ENCODE measurements around the gene EBLN2. TPM values are rescaled to one million over a fixed set of nuclear protein-coding genes. Genes with fewer than 3 reads are reported as not detected.

Gene EBLN2
- total RNA-seq, 2 donors from 2014 or later, result 3.1 to 4.0 TPM

DNA sequence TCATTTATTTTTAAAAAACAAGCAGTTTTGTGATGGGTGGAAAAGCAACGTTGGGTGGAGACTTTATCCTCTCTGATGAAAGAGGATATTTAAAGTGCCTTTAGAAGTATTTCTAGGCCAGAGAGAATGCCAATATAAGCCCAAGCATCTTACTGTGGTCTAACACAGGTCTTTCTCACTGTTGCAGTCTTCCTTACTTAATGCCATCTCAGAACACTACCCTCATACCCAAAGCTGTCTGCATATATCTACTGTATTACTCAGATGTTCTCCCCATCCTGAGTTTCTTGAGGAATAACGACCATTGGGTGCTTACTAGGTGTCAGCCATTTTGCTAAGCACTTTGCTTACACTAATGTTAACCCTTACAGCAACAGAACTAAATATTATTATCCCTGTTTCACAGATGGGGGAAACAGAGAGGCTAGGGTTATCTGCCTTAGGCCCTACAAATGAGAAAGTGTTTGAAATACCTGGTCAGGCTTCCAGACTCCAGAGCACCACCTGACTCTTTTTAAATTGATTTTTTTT, 29.8 kb upstream of the EBLN2 start:
- H3K9me3 ChIP-seq, result no peaks in the 10 kb centered on the region
- DNase-seq, result no peak

DNA sequence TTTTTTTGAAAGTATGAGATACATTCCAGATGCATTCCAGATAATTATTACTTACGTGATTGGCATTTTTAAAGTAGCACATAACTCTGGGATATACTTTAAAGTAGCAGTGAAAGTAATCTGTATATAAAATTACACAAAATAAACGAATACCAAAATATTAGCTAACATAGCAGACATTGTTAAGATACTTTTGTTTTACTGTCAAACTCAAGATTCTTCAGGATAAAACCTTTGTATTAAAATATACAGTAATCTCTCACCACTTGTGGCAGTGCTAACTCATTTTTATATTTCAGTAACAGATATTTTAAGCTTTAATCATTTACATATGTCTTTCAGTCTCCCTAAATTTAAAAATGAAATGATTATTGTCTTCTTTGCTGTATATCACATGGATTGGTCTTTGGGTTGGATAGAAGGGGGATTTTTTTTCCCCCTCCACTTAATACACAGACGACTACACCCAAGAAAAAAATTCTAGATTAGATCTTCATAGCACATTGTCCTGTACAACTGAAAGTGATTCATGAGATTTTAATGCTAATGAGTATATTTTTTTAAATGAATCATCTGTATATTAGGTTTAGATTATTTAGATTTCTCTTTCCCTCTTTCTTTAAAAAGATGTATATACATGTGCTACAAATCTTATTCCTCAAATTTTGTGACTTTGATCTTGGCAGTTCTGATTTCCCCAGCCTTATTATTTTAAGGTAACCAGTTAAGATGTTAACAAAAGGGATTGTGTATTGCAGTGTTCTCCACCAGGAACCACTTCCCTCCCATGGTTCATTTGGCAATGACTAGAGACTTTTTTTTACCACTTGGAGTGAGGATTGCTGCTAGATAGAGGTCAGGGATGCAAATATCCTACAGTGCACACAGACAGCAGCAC, 24.5 kb upstream of the EBLN2 start:
- TF ChIP-seq, protein P1, sequence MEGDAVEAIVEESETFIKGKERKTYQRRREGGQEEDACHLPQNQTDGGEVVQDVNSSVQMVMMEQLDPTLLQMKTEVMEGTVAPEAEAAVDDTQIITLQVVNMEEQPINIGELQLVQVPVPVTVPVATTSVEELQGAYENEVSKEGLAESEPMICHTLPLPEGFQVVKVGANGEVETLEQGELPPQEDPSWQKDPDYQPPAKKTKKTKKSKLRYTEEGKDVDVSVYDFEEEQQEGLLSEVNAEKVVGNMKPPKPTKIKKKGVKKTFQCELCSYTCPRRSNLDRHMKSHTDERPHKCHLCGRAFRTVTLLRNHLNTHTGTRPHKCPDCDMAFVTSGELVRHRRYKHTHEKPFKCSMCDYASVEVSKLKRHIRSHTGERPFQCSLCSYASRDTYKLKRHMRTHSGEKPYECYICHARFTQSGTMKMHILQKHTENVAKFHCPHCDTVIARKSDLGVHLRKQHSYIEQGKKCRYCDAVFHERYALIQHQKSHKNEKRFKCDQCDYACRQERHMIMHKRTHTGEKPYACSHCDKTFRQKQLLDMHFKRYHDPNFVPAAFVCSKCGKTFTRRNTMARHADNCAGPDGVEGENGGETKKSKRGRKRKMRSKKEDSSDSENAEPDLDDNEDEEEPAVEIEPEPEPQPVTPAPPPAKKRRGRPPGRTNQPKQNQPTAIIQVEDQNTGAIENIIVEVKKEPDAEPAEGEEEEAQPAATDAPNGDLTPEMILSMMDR (IDR thresholded peaks at IDR 0.05), result no peak
- Histone ChIP-seq H3K27ac (no peak overlapping the region), H3K4me1 (peaks cover 9% of the 10 kb centered on the region), H3K9ac (ENCODE audit: low read depth in 2 of 2, low read length in 2 of 2) (no peak overlapping the region), H3K27me3 (no peaks in the 10 kb centered on the region), H3K36me3 (no peaks in the 10 kb centered on the region), H3K4me3 (no peak overlapping the region), H3K9me3 (no peaks in the 10 kb centered on the region)
- intact Hi-C loops (cut with DNase I), result no loop called here
- DNase-seq, result no peak

More for the DNA sequence above, 29.8 kb upstream of the EBLN2 start:
- H3K4me3 ChIP-seq, result no peak overlapping the region
- H3K27ac ChIP-seq, result no peak overlapping the region
- intact Hi-C loops (cut with DNase I), result no loop called here
- H3K36me3 ChIP-seq, result no peaks in the 10 kb centered on the region
- no peaks in the 10 kb centered on the region for H3K27me3 ChIP-seq
- peaks cover 9% of the 10 kb centered on the region for H3K4me1 ChIP-seq
- no peak overlapping the region for H3K9ac ChIP-seq (ENCODE audit: low read depth in 2 of 2, low read length in 2 of 2)
- TF ChIP-seq, protein P1 (IDR thresholded peaks at IDR 0.05), result no peak

DNA sequence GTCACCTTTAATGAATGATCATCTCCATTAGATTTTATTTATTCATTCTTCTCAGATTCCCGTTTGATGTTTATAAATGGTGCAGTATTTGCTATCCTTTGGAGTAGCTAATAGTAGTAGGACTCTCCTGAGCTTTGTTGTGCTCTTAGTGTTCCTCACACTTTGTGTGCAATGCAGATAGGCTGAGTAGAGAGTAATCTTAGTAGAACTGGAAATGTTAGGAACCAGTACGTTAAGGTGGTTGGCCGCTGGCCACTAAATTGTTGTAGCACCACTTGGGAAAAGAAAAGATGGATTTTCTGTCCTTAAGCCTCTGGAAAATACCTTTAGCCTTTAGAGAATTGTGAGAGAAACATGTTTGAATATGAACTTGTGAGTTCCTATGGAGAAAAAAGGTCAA, 19.9 kb upstream of the EBLN2 start:
- no peak overlapping the region for H3K27ac ChIP-seq
- H3K36me3 ChIP-seq, result no peaks in the 10 kb centered on the region

DNA sequence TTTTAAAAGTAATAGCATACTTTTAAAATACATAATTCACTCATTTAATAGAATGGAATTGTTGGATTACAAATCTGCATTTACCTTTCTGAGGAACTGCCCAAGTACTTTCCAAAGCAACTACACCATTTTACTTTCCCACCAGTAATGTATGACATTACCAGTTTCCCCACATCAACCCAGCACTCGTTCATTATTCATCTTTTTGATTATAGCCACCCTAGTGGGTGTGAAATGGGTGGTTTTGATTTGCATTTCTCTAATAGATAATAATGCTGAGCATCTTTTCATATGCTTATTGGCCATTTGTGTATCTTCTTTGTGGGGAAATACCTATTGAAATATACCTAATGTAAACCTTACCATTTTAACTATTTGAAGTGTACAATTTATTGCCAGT, 18.0 kb upstream of the EBLN2 start:
- H3K9ac ChIP-seq (ENCODE audit: low read depth in 2 of 2, low read length in 2 of 2), result no peak overlapping the region
- TF ChIP-seq, protein P1 (IDR thresholded peaks at IDR 0.05), result no peak
- no peak overlapping the region for H3K27ac ChIP-seq
- H3K36me3 ChIP-seq, result no peaks in the 10 kb centered on the region
- intact Hi-C loops (cut with DNase I), result no loop called here
- H3K4me1 ChIP-seq, result peaks cover 2% of the 10 kb centered on the region
- H3K27me3 ChIP-seq, result no peaks in the 10 kb centered on the region
- no peak overlapping the region for H3K4me3 ChIP-seq
- no peaks in the 10 kb centered on the region for H3K9me3 ChIP-seq
- no peak for DNase-seq

More for the DNA sequence above, 19.9 kb upstream of the EBLN2 start:
- Histone ChIP-seq H3K9me3 (no peaks in the 10 kb centered on the region), H3K4me3 (no peak overlapping the region), H3K4me1 (peaks cover 2% of the 10 kb centered on the region), H3K9ac (ENCODE audit: low read depth in 2 of 2, low read length in 2 of 2) (no peak overlapping the region), H3K27me3 (no peaks in the 10 kb centered on the region)
- TF ChIP-seq, protein P1 (IDR thresholded peaks at IDR 0.05), result no peak
- intact Hi-C loops (cut with DNase I), result no loop called here
- DNase-seq, result no peak

DNA sequence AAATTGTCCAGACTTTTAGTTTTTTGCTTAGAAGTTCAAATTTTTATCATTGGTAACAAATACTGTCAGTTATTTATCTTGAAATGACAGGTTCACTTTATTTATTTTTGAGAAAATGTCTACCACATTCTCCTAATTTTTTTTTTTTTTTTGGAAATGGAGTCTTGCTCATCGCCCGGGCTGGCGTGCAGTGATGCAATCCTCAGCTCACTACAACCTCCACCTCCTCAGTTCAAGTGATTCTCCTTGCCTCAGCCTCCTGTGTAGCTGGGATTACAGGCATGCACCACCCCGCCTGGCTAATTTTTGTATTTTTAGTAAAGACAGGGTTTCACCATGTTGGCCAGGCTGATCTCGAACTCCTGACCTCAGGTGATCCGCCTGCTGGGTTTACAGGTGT, 16.1 kb upstream of the EBLN2 start:
- Histone ChIP-seq H3K27me3 (no peaks in the 10 kb centered on the region), H3K4me3 (no peak overlapping the region), H3K27ac (no peak overlapping the region), H3K9me3 (no peaks in the 10 kb centered on the region), H3K36me3 (no peaks in the 10 kb centered on the region), H3K9ac (ENCODE audit: low read depth in 2 of 2, low read length in 2 of 2) (no peak overlapping the region), H3K4me1 (peaks cover 2% of the 10 kb centered on the region)
- TF ChIP-seq, protein P1 (IDR thresholded peaks at IDR 0.05), result no peak
- no peak for DNase-seq
- intact Hi-C loops (cut with DNase I), result no loop called here
